EH (cell line): ENCODE results near the gene MYO16.

Source experiments
- DNase-seq: peaks from one replicate; pipeline ENCODE4 v3.0.0-alpha.2; 2015; ENCODE audit warnings: low read depth

MYO16 gene

DNA sequence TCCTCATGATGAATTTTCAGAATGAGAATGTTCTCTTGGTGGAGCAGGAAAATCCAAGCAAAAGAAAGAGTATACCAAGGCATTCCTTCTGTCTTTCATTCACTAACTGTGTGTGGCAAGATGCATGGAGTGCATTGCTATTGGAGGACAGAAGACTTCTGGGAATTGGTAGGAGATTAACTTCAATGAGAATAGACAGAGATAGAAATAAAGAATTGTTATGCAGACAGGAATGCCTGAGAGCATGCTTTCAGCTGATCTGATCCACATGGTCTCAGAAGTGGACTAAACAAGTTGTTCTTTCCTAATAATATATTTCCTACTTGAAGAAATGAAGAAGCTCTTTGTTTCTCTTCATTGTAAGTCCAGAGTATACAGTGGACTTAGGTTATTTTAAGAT, 303.6 kb downstream of the MYO16 start:
- no peak for DNase-seq

GRCh38 chr13:108938155-108938554, 308.7 kb downstream of the MYO16 start:
- no peak for DNase-seq

GRCh38 chr13:108940121-108940520, 310.7 kb downstream of the MYO16 start:
- no peak for DNase-seq

GRCh38 chr13:108943842-108944241, 314.4 kb downstream of the MYO16 start:
- no peak for DNase-seq

DNA sequence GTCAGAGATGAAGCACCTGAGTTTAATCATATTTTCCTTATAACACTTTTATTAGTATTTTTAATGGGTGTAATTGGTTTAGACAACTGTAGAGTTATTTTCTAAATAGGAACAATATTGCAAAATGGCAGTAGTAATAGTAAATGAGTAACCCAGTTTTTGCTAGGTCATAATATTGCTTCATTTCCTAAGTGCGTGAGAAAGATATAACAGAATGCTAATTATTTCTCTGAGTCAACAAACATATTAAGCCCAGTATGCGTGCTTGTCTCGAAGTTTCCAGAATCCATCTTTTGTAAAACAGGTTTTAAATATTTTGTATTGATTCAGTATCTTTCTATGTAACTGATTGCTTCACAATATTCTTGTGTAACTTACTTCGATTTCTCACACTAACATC, 315.3 kb downstream of the MYO16 start:
- peak; percentile 48 for DNase-seq

- peak; percentile 60 for DNase-seq
Measured at GRCh38 chr13:108947551-108948030, 318.2 kb downstream of the MYO16 start.

GRCh38 chr13:108948251-108948671, 318.9 kb downstream of the MYO16 start:
- no peak for DNase-seq

DNA sequence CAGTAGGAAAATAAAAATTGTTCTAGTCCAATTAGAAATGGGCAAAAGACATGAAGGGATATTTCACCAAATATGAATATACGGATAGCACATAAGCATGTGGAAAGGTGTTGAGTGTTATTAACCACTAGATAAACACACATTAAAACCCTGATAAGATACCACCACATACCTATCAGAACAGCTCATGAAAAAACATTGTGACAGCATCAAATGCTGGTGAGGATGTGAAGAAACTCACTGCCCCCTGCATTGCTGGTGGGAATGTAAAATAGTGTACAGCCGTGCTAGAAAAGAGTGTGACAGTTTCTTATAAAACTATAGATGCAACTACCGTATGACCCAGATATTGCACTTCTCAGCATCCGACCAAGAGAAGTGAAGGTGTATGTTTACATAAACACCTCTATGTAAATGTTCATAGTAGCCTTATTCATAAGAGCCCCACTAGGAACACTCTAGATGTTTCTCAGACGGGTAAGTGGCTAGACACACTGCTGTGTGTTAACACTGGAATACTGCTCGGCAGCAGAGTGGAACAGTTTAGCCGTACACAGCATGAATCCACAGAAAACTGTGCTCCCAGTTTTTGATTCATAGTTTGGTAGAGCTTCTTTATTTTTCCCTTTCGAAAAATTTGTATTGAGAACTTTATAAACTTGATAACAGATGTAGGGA, 321.1 kb downstream of the MYO16 start:
- DNase-seq, result no peak

GRCh38 chr13:108955741-108956140, 326.3 kb downstream of the MYO16 start:
- DNase-seq, result no peak

- peak; percentile 83 for DNase-seq
Measured at GRCh38 chr13:108957369-108958012, 328.1 kb downstream of the MYO16 start.

DNA sequence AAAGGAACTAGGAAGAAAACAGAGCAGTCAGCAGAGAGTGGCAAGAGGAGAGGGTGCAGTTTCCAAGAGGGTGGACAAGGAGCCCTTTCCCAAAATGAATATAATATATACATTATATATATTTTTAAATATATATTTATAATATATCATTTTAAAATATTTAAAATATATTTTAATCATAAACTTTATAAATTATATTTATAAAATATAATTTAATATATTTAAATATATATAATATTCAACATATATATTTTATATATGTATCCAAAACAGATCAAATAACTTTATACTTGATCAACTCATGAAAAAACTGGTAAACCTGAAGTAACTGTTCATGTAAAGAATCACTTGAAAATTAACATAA, 328.6 kb downstream of the MYO16 start:
- DNase-seq, result no peak

- no peak for DNase-seq
Measured at GRCh38 chr13:108959234-108959633, 329.8 kb downstream of the MYO16 start.

DNA sequence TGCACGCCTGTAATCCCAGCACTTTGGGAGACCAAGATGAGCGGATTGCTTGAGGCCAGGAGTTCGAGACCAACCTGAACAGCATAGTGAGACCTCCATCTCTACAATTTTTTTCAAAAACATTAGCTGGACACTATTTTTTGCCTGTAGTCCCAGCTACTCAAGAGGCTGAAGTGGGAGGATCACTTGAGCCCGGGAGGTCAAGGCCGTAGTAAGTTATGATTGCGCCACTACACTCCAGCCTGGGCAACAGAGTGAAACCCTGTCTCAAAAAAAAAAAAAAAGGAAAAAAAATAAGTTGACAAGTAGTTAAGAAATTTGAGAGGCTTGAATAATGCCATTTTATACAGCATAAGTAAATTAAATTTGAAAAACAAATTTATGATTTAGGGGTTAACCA, 330.6 kb downstream of the MYO16 start:
- DNase-seq, result no peak

GRCh38 chr13:108961542-108962125, 332.2 kb downstream of the MYO16 start:
- peak; percentile 61 for DNase-seq

GRCh38 chr13:108962654-108963053, 333.2 kb downstream of the MYO16 start:
- peak; percentile 11 for DNase-seq

- no peak for DNase-seq
Measured at GRCh38 chr13:108963276-108963810, 333.9 kb downstream of the MYO16 start.

GRCh38 chr13:108963846-108964600, 334.6 kb downstream of the MYO16 start:
- peak; percentile 62 for DNase-seq

DNA sequence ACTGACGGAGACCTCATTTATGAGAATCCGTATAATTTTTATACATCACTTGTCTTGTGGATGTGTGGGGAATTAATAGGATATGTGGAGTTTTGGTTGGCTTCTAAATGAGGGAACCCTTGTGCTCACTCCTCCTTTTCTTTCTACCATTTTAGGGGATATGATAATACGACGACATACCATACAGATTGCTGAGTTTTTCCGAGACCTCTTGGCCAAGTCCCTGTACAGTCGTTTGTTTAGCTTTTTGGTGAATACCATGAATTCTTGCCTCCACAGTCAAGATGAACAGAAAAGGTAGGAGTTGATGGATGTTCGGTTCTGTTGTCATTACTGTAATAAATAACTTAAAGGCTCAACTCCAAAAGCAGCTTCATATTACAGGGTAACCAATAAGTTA, 335.2 kb downstream of the MYO16 start:
- DNase-seq, result peak; percentile 4

DNA sequence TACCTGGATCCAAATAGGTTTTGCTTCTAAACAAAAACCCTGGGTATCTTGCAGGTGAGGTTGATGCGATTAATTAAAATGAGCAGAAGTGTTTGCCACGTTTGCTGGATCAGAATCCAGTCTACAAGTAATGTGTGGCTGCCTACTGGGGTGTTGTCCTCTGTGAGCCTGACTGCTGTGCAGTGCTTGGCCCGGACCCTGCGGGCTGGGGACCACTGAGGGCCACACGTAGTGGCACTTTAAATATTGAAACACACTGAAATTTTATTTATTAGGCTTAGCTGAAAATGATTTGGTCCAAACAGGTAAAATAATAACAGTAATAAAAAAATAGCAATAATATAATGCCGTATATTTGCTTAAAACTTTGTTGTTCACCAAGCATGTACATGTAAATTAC, 338.0 kb downstream of the MYO16 start:
- no peak for DNase-seq

GRCh38 chr13:108968566-108968965, 339.2 kb downstream of the MYO16 start:
- no peak for DNase-seq

GRCh38 chr13:108974686-108975085, 345.3 kb downstream of the MYO16 start:
- no peak for DNase-seq

DNA sequence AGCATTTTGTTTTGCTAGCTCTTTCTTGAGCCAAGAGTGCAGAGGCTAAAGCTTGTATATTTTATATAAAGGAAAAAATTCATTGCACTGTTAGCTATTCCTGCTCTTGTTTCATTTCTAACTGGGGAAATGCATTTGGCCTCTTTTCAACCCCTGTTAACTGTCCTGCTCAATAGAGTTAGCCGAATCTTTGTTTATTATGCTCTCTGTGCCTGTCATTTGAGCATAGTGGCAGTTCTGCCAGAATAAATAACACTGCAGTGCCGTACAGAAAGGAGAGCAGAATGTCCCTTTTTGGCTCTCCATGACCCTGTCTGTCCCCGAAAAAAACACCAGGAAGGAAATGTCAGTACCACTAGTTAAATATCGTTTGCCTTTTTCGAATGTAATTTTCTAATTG, 350.8 kb downstream of the MYO16 start:
- DNase-seq, result no peak
